ENCODE data around the gene CHRNB1.
"Not testable (repeated sequence)": the region's sequence is repeated elsewhere in the genome, so short reads cannot be mapped to it uniquely, and the experiment has no call there.

The CHRNB1 gene

GRCh38 chr17:7471729-7472128 lies 26.9 kb downstream of the CHRNB1 start:
- no peak overlapping the region for H2AK5ac ChIP-seq (ENCODE audit: low read length)
- H2BK5ac ChIP-seq (ENCODE audit: low read depth, low read length, poor library complexity), result no peak overlapping the region
- no peak overlapping the region for H3K27ac ChIP-seq (ENCODE audit: low read depth, low read length)
- H3K14ac ChIP-seq (ENCODE audit: low read length), result no peak overlapping the region
- peaks cover 15 to 19% of the 10 kb centered on the region in 2 experiments for H3K4me1 ChIP-seq (ENCODE audit: control insufficient read depth in 1 of 2, insufficient read depth in 2 of 2, low read length in 2 of 2)
- DNase-seq, result no peak
- H3K79me1 ChIP-seq (ENCODE audit: low read length), result no peaks in the 10 kb centered on the region
- H2BK12ac ChIP-seq (ENCODE audit: low read length), result no peak overlapping the region
- H2BK120ac ChIP-seq (ENCODE audit: insufficient read depth, low read length, poor library complexity), result no peak overlapping the region
- no peak overlapping the region for H3K4ac ChIP-seq (ENCODE audit: low read depth, low read length)
- H3K27me3 ChIP-seq (ENCODE audit: insufficient read depth, low read length), result no peaks in the 10 kb centered on the region
- no peak overlapping the region for H2AFZ ChIP-seq (ENCODE audit: insufficient read depth, low read length, poor library complexity)
- no peak overlapping the region for H3K18ac ChIP-seq (ENCODE audit: low read length)
- no peaks in the 10 kb centered on the region for H3K79me2 ChIP-seq (ENCODE audit: control insufficient read depth, insufficient read depth, low read length, poor library complexity)
- no peak overlapping the region for H3K9ac ChIP-seq (ENCODE audit: low read length)
- H3K4me2 ChIP-seq (ENCODE audit: low read length), result no peak overlapping the region
- WGBS (ENCODE audit: extremely low coverage, insufficient coverage, insufficient read length), result no CpG with 5 or more reads among the region's 2 CpGs
- no peak overlapping the region for H3K23ac ChIP-seq (ENCODE audit: low read length)
- no peak overlapping the region for H3K4me3 ChIP-seq (ENCODE audit: low read depth, low read length)
- no peak overlapping the region for H4K8ac ChIP-seq (ENCODE audit: low read depth, low read length)
- no peak overlapping the region for H4K12ac ChIP-seq (ENCODE audit: low read depth, low read length)
- no peaks in the 10 kb centered on the region for H3K9me3 ChIP-seq (ENCODE audit: insufficient read depth, low read depth, low read length)
- no peak overlapping the region for H4K91ac ChIP-seq (ENCODE audit: low read depth, low read length)
- peaks cover 4 to 6% of the 10 kb centered on the region in 2 experiments for H3K36me3 ChIP-seq (ENCODE audit: control insufficient read depth in 1 of 2, insufficient read depth in 2 of 2, low read length in 2 of 2)

GRCh38 chr17:7474767-7475166 lies 29.9 kb downstream of the CHRNB1 start:
- H3K18ac ChIP-seq (ENCODE audit: low read length); H3K9ac ChIP-seq (ENCODE audit: low read length); H4K91ac ChIP-seq (ENCODE audit: low read depth, low read length); H3K27me3 ChIP-seq (ENCODE audit: insufficient read depth, low read length); H3K4me2 ChIP-seq (ENCODE audit: low read length); H3K9me3 ChIP-seq (ENCODE audit: insufficient read depth, low read depth, low read length); H2BK12ac ChIP-seq (ENCODE audit: low read length); H2AFZ ChIP-seq (ENCODE audit: insufficient read depth, low read length, poor library complexity); H3K14ac ChIP-seq (ENCODE audit: low read length); H3K23ac ChIP-seq (ENCODE audit: low read length); H3K36me3 ChIP-seq (ENCODE audit: control insufficient read depth in 1 of 2, insufficient read depth in 2 of 2, low read length in 2 of 2); H2BK120ac ChIP-seq (ENCODE audit: insufficient read depth, low read length, poor library complexity); H4K8ac ChIP-seq (ENCODE audit: low read depth, low read length); H2BK5ac ChIP-seq (ENCODE audit: low read depth, low read length, poor library complexity); H3K4me3 ChIP-seq (ENCODE audit: low read depth, low read length); H2AK5ac ChIP-seq (ENCODE audit: low read length); H3K27ac ChIP-seq (ENCODE audit: low read depth, low read length); H3K4ac ChIP-seq (ENCODE audit: low read depth, low read length); H4K12ac ChIP-seq (ENCODE audit: low read depth, low read length): not testable (repeated sequence)
- Histone ChIP-seq H3K79me1 (ENCODE audit: low read length) (peaks cover 14% of the 10 kb centered on the region), H3K79me2 (ENCODE audit: control insufficient read depth, insufficient read depth, low read length, poor library complexity) (peaks cover 12% of the 10 kb centered on the region), H3K4me1 (ENCODE audit: control insufficient read depth in 1 of 2, insufficient read depth in 2 of 2, low read length in 2 of 2) (peaks cover 30 to 36% of the 10 kb centered on the region in 2 experiments)
- no CpG with 5 or more reads among the region's 8 CpGs for WGBS (ENCODE audit: extremely low coverage, insufficient coverage, insufficient read length)
- DNase-seq, result peak; percentile 58 to 71

- Histone ChIP-seq H3K23ac (ENCODE audit: low read length) (no peak overlapping the region), H3K14ac (ENCODE audit: low read length) (no peak overlapping the region), H3K27me3 (ENCODE audit: insufficient read depth, low read length) (no peaks in the 10 kb centered on the region), H3K79me2 (ENCODE audit: control insufficient read depth, insufficient read depth, low read length, poor library complexity) (peaks cover 14% of the 10 kb centered on the region), H4K12ac (ENCODE audit: low read depth, low read length) (no peak overlapping the region), H3K4me1 (ENCODE audit: control insufficient read depth in 1 of 2, insufficient read depth in 2 of 2, low read length in 2 of 2) (peaks cover 33 to 40% of the 10 kb centered on the region in 2 experiments), H3K4me3 (ENCODE audit: low read depth, low read length) (no peak overlapping the region), H2BK5ac (ENCODE audit: low read depth, low read length, poor library complexity) (no peak overlapping the region), H3K27ac (ENCODE audit: low read depth, low read length) (no peak overlapping the region), H2BK12ac (ENCODE audit: low read length) (no peak overlapping the region), H2AFZ (ENCODE audit: insufficient read depth, low read length, poor library complexity) (no peak overlapping the region), H3K9me3 (ENCODE audit: insufficient read depth, low read depth, low read length) (no peaks in the 10 kb centered on the region), H2AK5ac (ENCODE audit: low read length) (no peak overlapping the region), H3K4ac (ENCODE audit: low read depth, low read length) (peak overlapping the region; percentile 19), H3K18ac (ENCODE audit: low read length) (no peak overlapping the region), H3K4me2 (ENCODE audit: low read length) (no peak overlapping the region), H3K9ac (ENCODE audit: low read length) (no peak overlapping the region), H4K8ac (ENCODE audit: low read depth, low read length) (no peak overlapping the region), H3K36me3 (ENCODE audit: control insufficient read depth in 1 of 2, insufficient read depth in 2 of 2, low read length in 2 of 2) (peaks cover 0 to 2% of the 10 kb centered on the region in 2 experiments), H2BK120ac (ENCODE audit: insufficient read depth, low read length, poor library complexity) (no peak overlapping the region), H3K79me1 (ENCODE audit: low read length) (peaks cover 19% of the 10 kb centered on the region), H4K91ac (ENCODE audit: low read depth, low read length) (no peak overlapping the region)
- DNase-seq, result peak in 1 of 2 donors; percentile 31
- WGBS (ENCODE audit: extremely low coverage, insufficient coverage, insufficient read length), result no CpG with 5 or more reads among the region's 15 CpGs
These were observed 31.0 kb downstream of the CHRNB1 start for GRCh38 chr17:7475764-7476422.

- Histone ChIP-seq H3K9me3 (ENCODE audit: insufficient read depth, low read depth, low read length) (no peaks in the 10 kb centered on the region), H4K8ac (ENCODE audit: low read depth, low read length) (no peak overlapping the region), H4K12ac (ENCODE audit: low read depth, low read length) (no peak overlapping the region), H3K4ac (ENCODE audit: low read depth, low read length) (no peak overlapping the region), H2AFZ (ENCODE audit: insufficient read depth, low read length, poor library complexity) (no peak overlapping the region), H3K4me1 (ENCODE audit: control insufficient read depth in 1 of 2, insufficient read depth in 2 of 2, low read length in 2 of 2) (peaks cover 33 to 40% of the 10 kb centered on the region in 2 experiments), H3K23ac (ENCODE audit: low read length) (no peak overlapping the region), H3K4me3 (ENCODE audit: low read depth, low read length) (no peak overlapping the region), H2BK12ac (ENCODE audit: low read length) (no peak overlapping the region), H4K91ac (ENCODE audit: low read depth, low read length) (no peak overlapping the region), H3K36me3 (ENCODE audit: control insufficient read depth in 1 of 2, insufficient read depth in 2 of 2, low read length in 2 of 2) (peaks cover 0 to 2% of the 10 kb centered on the region in 2 experiments), H3K9ac (ENCODE audit: low read length) (no peak overlapping the region), H2BK5ac (ENCODE audit: low read depth, low read length, poor library complexity) (no peak overlapping the region), H3K79me1 (ENCODE audit: low read length) (peaks cover 19% of the 10 kb centered on the region), H2BK120ac (ENCODE audit: insufficient read depth, low read length, poor library complexity) (no peak overlapping the region), H2AK5ac (ENCODE audit: low read length) (no peak overlapping the region), H3K27ac (ENCODE audit: low read depth, low read length) (no peak overlapping the region), H3K4me2 (ENCODE audit: low read length) (no peak overlapping the region), H3K18ac (ENCODE audit: low read length) (no peak overlapping the region), H3K14ac (ENCODE audit: low read length) (no peak overlapping the region), H3K79me2 (ENCODE audit: control insufficient read depth, insufficient read depth, low read length, poor library complexity) (peaks cover 14% of the 10 kb centered on the region), H3K27me3 (ENCODE audit: insufficient read depth, low read length) (no peaks in the 10 kb centered on the region)
- DNase-seq, result peak; percentile 37 to 63
- no CpG with 5 or more reads among the region's 3 CpGs for WGBS (ENCODE audit: extremely low coverage, insufficient coverage, insufficient read length)
These were observed 31.6 kb downstream of the CHRNB1 start for GRCh38 chr17:7476494-7476893.

Data from trophoblast cell (in vitro differentiated cells and primary cell).